K562 (cell line): ENCODE results near the gene DRGX. TPM values are rescaled to one million over a fixed set of nuclear protein-coding genes. Genes with fewer than 3 reads are reported as not detected.

Experiments used
- EGR1 ChIP-seq: fragments of 450-650 bp; conservative IDR thresholded peaks from 2 replicates; pipeline ENCODE4 v1.6.1; 2017; ENCODE audit warnings: mild to moderate bottlenecking
- GABPB1 ChIP-seq: sonication (generic); formaldehyde crosslinking; IDR thresholded peaks from 2 replicates; pipeline ENCODE4 v1.8.0; 2022; ENCODE audit warnings: mild to moderate bottlenecking, missing genetic modification reagents
- POLR2AphosphoS5 ChIP-seq: IDR thresholded peaks from 2 replicates; pipeline ENCODE4 v1.6.1; 2011; ENCODE audit warnings: mild to moderate bottlenecking, low read depth, low read length, moderate library complexity; ENCODE audit not compliant: control insufficient read depth, insufficient read depth
- RAD51 ChIP-seq: fragments of 450-650 bp; IDR thresholded peaks from 2 replicates; pipeline ENCODE4 v1.7.1; 2016; ENCODE audit warnings: low read depth, mild to moderate bottlenecking, borderline replicate concordance
- SMC3 ChIP-seq: conservative IDR thresholded peaks from 2 replicates; pipeline ENCODE4 v1.6.1; 2011; ENCODE audit warnings: low read depth, low read length, improper control_type of control experiment; ENCODE audit not compliant: insufficient read depth
- ZBTB49 ChIP-seq: sonication (generic); formaldehyde crosslinking; IDR thresholded peaks from 2 replicates; pipeline ENCODE4 v1.8.0; 2022; ENCODE audit warnings: missing genetic modification reagents, mild to moderate bottlenecking, borderline replicate concordance
- ZEB2 ChIP-seq: fragments of 450-650 bp; IDR thresholded peaks from 2 replicates; pipeline ENCODE4 v1.6.1; 2016
- ZNF217 ChIP-seq: sonication (generic); formaldehyde crosslinking; IDR thresholded peaks from 2 replicates; pipeline ENCODE4 v1.8.0; 2022; ENCODE audit warnings: mild to moderate bottlenecking, missing genetic modification reagents
- ZNF239 ChIP-seq: fragments of 250-450 bp; sonication (Bioruptor Pico); IDR thresholded peaks from 2 replicates; pipeline ENCODE4 v1.4.0; 2020; ENCODE audit warnings: mild to moderate bottlenecking
- ZNF24 ChIP-seq: fragments of 450-650 bp; IDR thresholded peaks from 2 replicates; pipeline ENCODE4 v1.6.1; 2016
- ZNF324 ChIP-seq: fragments of 250-450 bp; sonication (Bioruptor Pico); IDR thresholded peaks from 2 replicates; pipeline ENCODE4 v1.4.0; 2020; ENCODE audit warnings: mild to moderate bottlenecking
- ZNF407 ChIP-seq: fragments of 450-650 bp; IDR thresholded peaks from 2 replicates; pipeline ENCODE4 v1.6.1; 2016; ENCODE audit warnings: low read depth
- ZNF586 ChIP-seq: fragments of 450-650 bp; formaldehyde crosslinking; conservative IDR thresholded peaks from 2 replicates; pipeline ENCODE4 v1.4.0; 2020; ENCODE audit warnings: mild to moderate bottlenecking, moderate library complexity
- polyA plus RNA-seq, 8 experiments: library from polyadenylated mRNA; depleted of rRNA in 4 of 8; stranded (reverse) in 5 of 8; unstranded in 3 of 8; fragments of >200 nt; fragmentation: Nextera tagmentation in 2 of 8; fragmentation: Illumina TruSeq in 1 of 8; extraction: Ambion mirVana in 2 of 8; extraction: Trizol in 1 of 8; gene quantifications; 2 replicates each; pipeline versions ENCODE4 v1.2.1 to v1.2.3, GENCODE V29; 2011 to 2014; ENCODE audit warnings: inconsistent platforms in 1 of 8, missing spikeins in 1 of 8
- total RNA-seq, 7 experiments: library from RNA; depleted of rRNA in 6 of 7; stranded (reverse); fragments of >200 nt in 6 of 7; fragmentation: Illumina TruSeq in 2 of 7; extraction: Trizol in 2 of 7; gene quantifications; 2 replicates each; pipeline versions ENCODE4 v1.2.1 to v1.2.3, GENCODE V29; 2011 to 2021; ENCODE audit warnings: low replicate concordance in 1 of 7
- TF ChIP-seq, protein P1 (sequence below): fragments of 250-450 bp; sonication (Bioruptor Pico); IDR thresholded peaks from 2 replicates; pipeline ENCODE4 v1.4.0; 2020; ENCODE audit warnings: borderline replicate concordance
- TF ChIP-seq, protein P2 (sequence below): IDR thresholded peaks from 2 replicates; pipeline ENCODE4 v1.6.1; 2014; ENCODE audit warnings: antibody characterized with exemption

DRGX gene
- total and polyA plus RNA-seq, 9 of the 15 experiments (the other 6 are each of a cell fraction or from before 2014, with no cell fraction given): not detected

DNA sequence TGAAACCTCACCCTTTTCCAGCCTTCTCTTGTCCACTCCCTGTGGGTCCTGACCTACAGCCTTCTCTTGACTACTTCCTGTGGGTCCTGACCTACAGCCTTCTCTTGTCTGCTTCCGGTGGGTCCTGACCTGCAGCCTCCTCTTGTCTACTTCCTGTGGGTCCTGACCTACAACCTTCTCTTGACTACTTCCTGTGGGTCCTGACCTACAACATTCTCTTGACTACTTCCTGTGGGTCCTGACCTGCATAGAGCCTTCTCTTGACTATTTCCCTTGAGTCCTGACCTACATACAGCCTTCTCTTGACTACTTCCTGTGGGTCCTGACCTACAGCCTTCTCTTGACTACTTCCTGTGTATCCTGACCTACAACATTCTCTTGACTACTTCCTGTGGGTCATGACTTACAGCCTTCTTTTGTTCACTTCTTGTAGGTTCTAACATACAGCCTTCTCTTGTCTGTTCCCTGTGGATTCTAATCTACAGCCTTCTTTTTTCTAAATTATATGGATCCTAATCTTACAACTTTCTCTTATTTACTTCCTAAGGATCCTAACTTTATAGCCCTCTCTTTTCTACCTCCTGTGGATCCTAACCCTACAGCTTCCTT, 60.4 kb downstream of the DRGX start (continued):
- no peak for TF ChIP-seq ZNF407
- TF ChIP-seq ZNF217: no peak
- no peak for TF ChIP-seq POLR2AphosphoS5
- TF ChIP-seq SMC3: no peak
- no peak for TF ChIP-seq RAD51
- TF ChIP-seq ZEB2: no peak
- 0 out of 2 replicates have a peak, but pooled peaks have one; percentile 29 for TF ChIP-seq GABPB1 (CRISPR knock-in tag)
- TF ChIP-seq ZNF586 (CRISPR knock-in tag): no peak
- no peak for TF ChIP-seq ZNF24
- no peak for TF ChIP-seq ZBTB49 (CRISPR knock-in tag)
- no peak for TF ChIP-seq EGR1
- no peak for TF ChIP-seq ZNF239 (CRISPR knock-in tag)
- TF ChIP-seq ZNF324 (CRISPR knock-in tag): no peak
- TF ChIP-seq, protein P1, sequence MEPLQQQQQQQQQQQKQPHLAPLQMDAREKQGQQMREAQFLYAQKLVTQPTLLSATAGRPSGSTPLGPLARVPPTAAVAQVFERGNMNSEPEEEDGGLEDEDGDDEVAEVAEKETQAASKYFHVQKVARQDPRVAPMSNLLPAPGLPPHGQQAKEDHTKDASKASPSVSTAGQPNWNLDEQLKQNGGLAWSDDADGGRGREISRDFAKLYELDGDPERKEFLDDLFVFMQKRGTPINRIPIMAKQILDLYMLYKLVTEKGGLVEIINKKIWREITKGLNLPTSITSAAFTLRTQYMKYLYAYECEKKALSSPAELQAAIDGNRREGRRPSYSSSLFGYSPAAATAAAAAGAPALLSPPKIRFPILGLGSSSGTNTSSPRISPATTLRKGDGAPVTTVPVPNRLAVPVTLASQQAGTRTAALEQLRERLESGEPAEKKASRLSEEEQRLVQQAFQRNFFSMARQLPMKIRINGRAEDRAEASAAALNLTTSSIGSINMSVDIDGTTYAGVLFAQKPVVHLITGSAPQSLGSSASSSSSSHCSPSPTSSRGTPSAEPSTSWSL (CRISPR knock-in tag): no peak
- TF ChIP-seq, protein P2, sequence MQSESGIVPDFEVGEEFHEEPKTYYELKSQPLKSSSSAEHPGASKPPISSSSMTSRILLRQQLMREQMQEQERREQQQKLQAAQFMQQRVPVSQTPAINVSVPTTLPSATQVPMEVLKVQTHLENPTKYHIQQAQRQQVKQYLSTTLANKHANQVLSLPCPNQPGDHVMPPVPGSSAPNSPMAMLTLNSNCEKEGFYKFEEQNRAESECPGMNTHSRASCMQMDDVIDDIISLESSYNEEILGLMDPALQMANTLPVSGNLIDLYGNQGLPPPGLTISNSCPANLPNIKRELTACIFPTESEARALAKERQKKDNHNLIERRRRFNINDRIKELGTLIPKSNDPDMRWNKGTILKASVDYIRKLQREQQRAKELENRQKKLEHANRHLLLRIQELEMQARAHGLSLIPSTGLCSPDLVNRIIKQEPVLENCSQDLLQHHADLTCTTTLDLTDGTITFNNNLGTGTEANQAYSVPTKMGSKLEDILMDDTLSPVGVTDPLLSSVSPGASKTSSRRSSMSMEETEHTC: no peak
